NB4 (cell line): ENCODE measurements around the gene HSPA8.
"Not testable (repeated sequence)": the region's sequence is repeated elsewhere in the genome, so short reads cannot be mapped to it uniquely, and the experiment has no call there.

Experiments
- DNase-seq: peaks from one replicate; pipeline ENCODE4 v3.0.0; 2010; ENCODE audit warnings: low read depth
- H3K4me3 ChIP-seq: one replicate; pipeline ENCODE4 v1.5.1; 2011; ENCODE audit warnings: mild to moderate bottlenecking, low read depth, low read length, moderate library complexity
- CTCF ChIP-seq: IDR thresholded peaks from one replicate; pipeline ENCODE4 v1.5.1; 2012; ENCODE audit warnings: low read depth, low read length
- MAX ChIP-seq: IDR thresholded peaks from 2 replicates; pipeline ENCODE4 v1.6.1; 2011; ENCODE audit warnings: low read depth, low read length
- MYC ChIP-seq: IDR thresholded peaks from 2 replicates; pipeline ENCODE4 v1.6.1; 2011; ENCODE audit warnings: low read depth, low read length
- POLR2A ChIP-seq: IDR thresholded peaks from 2 replicates; pipeline ENCODE4 v1.6.1; 2011; ENCODE audit warnings: mild to moderate bottlenecking; ENCODE audit not compliant: insufficient read length; ENCODE audit errors: extremely low read depth

HSPA8 gene

GRCh38 chr11:123103326-123103980 is 41.5 kb upstream of the HSPA8 start:
- TF ChIP-seq MAX (no peak), CTCF (peak; percentile 66)
- DNase-seq = peak; percentile 76
- no peak overlapping the region for H3K4me3 ChIP-seq

GRCh38 chr11:123100379-123101085 is 38.6 kb upstream of the HSPA8 start:
- no peak for DNase-seq
- TF ChIP-seq MAX (no peak), POLR2A (no peak), CTCF (no peak), MYC (no peak)
- no peak overlapping the region for H3K4me3 ChIP-seq

- DNase-seq = no peak
- TF ChIP-seq MAX = no peak
- no peak for TF ChIP-seq POLR2A
- TF ChIP-seq MYC = no peak
- no peak for TF ChIP-seq CTCF
Measured at GRCh38 chr11:123098990-123099389, 37.1 kb upstream of the HSPA8 start.

GRCh38 chr11:123093739-123094138 is 31.8 kb upstream of the HSPA8 start:
- TF ChIP-seq MAX = no peak
- TF ChIP-seq CTCF = no peak
- TF ChIP-seq MYC = no peak
- TF ChIP-seq POLR2A = no peak
- no peak for DNase-seq
- H3K4me3 ChIP-seq = no peak overlapping the region

More at GRCh38 chr11:123098990-123099389, 37.1 kb upstream of the HSPA8 start:
- H3K4me3 ChIP-seq = no peak overlapping the region

GRCh38 chr11:123091506-123091905 is 29.6 kb upstream of the HSPA8 start:
- DNase-seq = no peak
- H3K4me3 ChIP-seq = no peak overlapping the region
- no peak for TF ChIP-seq MYC
- TF ChIP-seq POLR2A = no peak
- no peak for TF ChIP-seq CTCF
- TF ChIP-seq MAX = no peak

GRCh38 chr11:123090168-123090567 is 28.2 kb upstream of the HSPA8 start:
- not testable (repeated sequence) for H3K4me3 ChIP-seq, DNase-seq

GRCh38 chr11:123088896-123089295 is 27.0 kb upstream of the HSPA8 start:
- DNase-seq = not testable (repeated sequence)

GRCh38 chr11:123087657-123088056 is 25.7 kb upstream of the HSPA8 start:
- not testable (repeated sequence) for DNase-seq, H3K4me3 ChIP-seq

More at GRCh38 chr11:123088896-123089295, 27.0 kb upstream of the HSPA8 start:
- H3K4me3 ChIP-seq = not testable (repeated sequence)
